Duodenal mucosa (tissue), 2 donors: ENCODE data around the gene CCSER1.
"Not testable (repeated sequence)": the region's sequence is repeated elsewhere in the genome, so short reads cannot be mapped to it uniquely, and the experiment has no call there.

Experiments
- H3K27ac ChIP-seq: one replicate; pipeline ENCODE4 v1.7.0; 2013; ENCODE audit warnings: low read depth, low read length
- H3K27me3 ChIP-seq, 2 donors: one replicate each; pipeline ENCODE4 v1.7.0; 2013; ENCODE audit warnings: low read length in 2 of 2, control low read depth in 1 of 2; ENCODE audit not compliant: insufficient read depth in 2 of 2, control insufficient read depth in 1 of 2
- H3K36me3 ChIP-seq, 2 donors: one replicate each; pipeline ENCODE4 v1.7.0; 2013; ENCODE audit warnings: low read length in 2 of 2, control low read depth in 1 of 2; ENCODE audit not compliant: insufficient read depth in 2 of 2, control insufficient read depth in 1 of 2
- H3K4me1 ChIP-seq, 2 donors: one replicate each; pipeline ENCODE4 v1.7.0; 2013; ENCODE audit warnings: low read length in 2 of 2, control low read depth in 1 of 2; ENCODE audit not compliant: insufficient read depth in 2 of 2, control insufficient read depth in 1 of 2
- H3K4me3 ChIP-seq, 2 donors: one replicate each; pipeline ENCODE4 v1.7.0; 2013; ENCODE audit warnings: low read length in 2 of 2, low read depth in 1 of 2
- H3K9ac ChIP-seq, 2 donors: one replicate each; pipeline ENCODE4 v1.7.0; 2013; ENCODE audit warnings: low read length in 2 of 2, low read depth in 1 of 2
- H3K9me3 ChIP-seq, 2 donors: one replicate each; pipeline ENCODE4 v1.7.0; 2013; ENCODE audit warnings: low read length in 2 of 2, control low read depth in 1 of 2; ENCODE audit not compliant: control insufficient read depth in 1 of 2

The CCSER1 gene

GRCh38 chr4:90799895-90800294 lies 672.7 kb downstream of the CCSER1 start:
- Histone ChIP-seq H3K9me3 (peaks cover 0 to 9% of the 10 kb centered on the region in 2 donors), H3K4me3 (no peak overlapping the region), H3K27ac (no peak overlapping the region), H3K9ac (no peak overlapping the region), H3K4me1 (no peaks in the 10 kb centered on the region), H3K36me3 (no peaks in the 10 kb centered on the region), H3K27me3 (no peaks in the 10 kb centered on the region)

DNA sequence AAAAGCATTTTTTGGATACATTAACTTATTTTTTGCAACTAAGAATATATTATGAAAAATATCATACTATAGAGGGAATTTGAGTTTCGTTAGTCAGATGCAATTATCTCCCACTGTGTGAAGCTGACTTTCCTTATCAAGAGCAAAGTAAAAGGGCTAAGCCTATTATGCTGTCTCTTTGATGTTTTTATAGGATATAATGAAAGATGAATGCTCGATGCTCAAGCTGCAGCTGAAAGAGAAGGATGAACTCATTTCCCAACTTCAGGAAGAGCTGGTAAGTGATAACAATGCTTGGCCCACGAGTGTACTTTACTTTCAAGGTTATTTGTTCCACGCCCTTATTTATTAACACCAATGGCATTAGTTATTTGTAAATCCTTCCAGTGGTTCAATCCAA lies 688.4 kb downstream of the CCSER1 start:
- Histone ChIP-seq H3K4me3 (no peak overlapping the region), H3K9me3 (peaks cover 4 to 9% of the 10 kb centered on the region in 2 donors)

GRCh38 chr4:90816754-90817153 lies 689.6 kb downstream of the CCSER1 start:
- H3K4me3 ChIP-seq: no peak overlapping the region
- H3K27me3 ChIP-seq: no peaks in the 10 kb centered on the region
- no peaks in the 10 kb centered on the region for H3K4me1 ChIP-seq
- H3K9me3 ChIP-seq: peaks cover 4 to 9% of the 10 kb centered on the region in 2 donors
- no peak overlapping the region for H3K27ac ChIP-seq
- no peaks in the 10 kb centered on the region for H3K36me3 ChIP-seq
- H3K9ac ChIP-seq: no peak overlapping the region

More for the DNA sequence above, 688.4 kb downstream of the CCSER1 start:
- no peak overlapping the region for H3K27ac ChIP-seq
- H3K36me3 ChIP-seq: no peaks in the 10 kb centered on the region
- H3K4me1 ChIP-seq: no peaks in the 10 kb centered on the region
- no peak overlapping the region for H3K9ac ChIP-seq
- H3K27me3 ChIP-seq: no peaks in the 10 kb centered on the region

DNA sequence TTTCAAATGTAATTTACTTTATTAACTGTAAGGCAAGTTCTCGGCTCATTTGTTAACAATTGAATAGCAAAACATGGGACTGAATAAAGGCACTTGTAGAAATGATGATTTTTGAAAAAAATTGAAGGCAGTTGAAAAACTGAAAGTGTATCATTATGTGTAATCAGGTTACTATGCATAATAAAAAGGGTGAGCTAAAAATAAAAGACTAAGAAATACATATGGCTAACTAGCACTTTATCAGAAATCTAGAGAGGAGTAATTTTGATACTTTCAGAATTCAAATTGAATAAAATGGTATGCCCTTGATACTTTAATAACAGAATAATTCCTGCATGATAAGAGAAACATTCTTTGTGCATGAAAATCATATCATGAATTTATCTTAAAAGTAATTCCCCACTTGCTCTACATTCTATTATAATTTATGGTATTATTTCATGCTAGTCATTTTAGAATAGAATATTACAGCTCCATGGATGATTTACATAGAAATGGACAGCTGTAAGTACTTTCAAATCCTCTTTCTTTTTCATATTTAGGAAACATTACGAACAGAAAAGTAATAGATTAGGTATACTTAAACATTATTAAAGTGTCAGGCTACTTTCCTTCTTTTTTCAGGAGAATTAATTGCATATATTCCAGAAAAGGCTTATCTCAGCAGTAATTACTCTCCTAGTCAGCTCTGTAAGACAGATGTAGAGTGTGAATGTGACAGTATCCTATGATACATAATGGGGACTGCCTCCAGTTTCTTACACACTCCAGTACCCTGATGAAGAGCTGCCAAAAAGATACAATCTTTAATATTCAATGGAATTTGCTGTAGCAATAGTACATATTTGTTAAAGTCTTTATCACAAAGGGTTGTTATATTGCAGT lies 697.3 kb downstream of the CCSER1 start:
- no peak overlapping the region for H3K4me3 ChIP-seq
- no peaks in the 10 kb centered on the region for H3K36me3 ChIP-seq
- H3K9me3 ChIP-seq: peaks cover 0 to 2% of the 10 kb centered on the region in 2 donors
- H3K27ac ChIP-seq: no peak overlapping the region
- no peaks in the 10 kb centered on the region for H3K27me3 ChIP-seq
- H3K4me1 ChIP-seq: no peaks in the 10 kb centered on the region
- H3K9ac ChIP-seq: no peak overlapping the region

DNA sequence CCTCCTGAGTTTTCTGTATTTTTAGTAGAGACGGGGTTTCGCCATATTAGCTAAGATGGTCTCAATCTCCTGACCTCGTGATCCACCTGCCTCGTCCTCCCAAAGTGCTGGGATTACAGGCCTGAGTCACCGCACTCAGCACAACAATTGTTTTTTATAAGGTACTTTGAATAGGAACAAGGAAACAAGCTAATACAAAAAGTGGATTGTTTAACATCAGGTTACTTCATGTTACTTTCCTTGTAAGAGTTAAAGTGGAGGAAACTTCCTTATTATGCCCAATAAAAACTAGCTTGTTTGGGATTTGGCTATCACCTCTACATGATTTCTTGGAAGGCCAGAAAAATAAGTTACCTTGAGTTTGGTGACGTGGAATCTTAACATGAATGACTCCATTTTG lies 698.7 kb downstream of the CCSER1 start:
- no peaks in the 10 kb centered on the region for H3K27me3 ChIP-seq
- no peak overlapping the region for H3K27ac ChIP-seq
- H3K4me1 ChIP-seq: no peaks in the 10 kb centered on the region
- H3K4me3 ChIP-seq: no peak overlapping the region
- H3K36me3 ChIP-seq: no peaks in the 10 kb centered on the region
- no peak overlapping the region for H3K9ac ChIP-seq
- H3K9me3 ChIP-seq: no peaks in the 10 kb centered on the region

DNA sequence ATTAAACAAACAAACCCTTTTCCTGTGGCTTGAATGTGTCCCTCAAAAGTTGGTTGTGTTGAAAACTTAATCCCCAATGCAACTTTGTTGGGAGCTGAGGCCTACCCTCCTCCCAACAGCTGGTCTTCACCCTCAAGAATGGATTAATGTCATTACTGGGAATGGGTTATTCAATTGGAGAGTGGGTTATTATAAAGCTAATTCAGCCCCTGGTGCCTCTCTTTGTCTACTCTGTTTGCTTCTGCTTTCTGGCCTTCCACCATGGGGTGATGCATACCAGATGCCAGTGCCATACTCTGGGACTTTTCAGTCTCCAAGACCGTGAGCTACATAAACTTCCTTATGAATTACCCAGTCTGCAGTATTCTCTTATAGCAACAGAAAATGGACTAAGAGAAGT lies 706.5 kb downstream of the CCSER1 start:
- no peak overlapping the region for H3K9ac ChIP-seq

GRCh38 chr4:90837241-90837640 lies 710.0 kb downstream of the CCSER1 start:
- no peaks in the 10 kb centered on the region for H3K9me3 ChIP-seq
- no peaks in the 10 kb centered on the region for H3K4me1 ChIP-seq
- H3K27me3 ChIP-seq: no peaks in the 10 kb centered on the region
- H3K36me3 ChIP-seq: no peaks in the 10 kb centered on the region
- H3K27ac ChIP-seq: no peak overlapping the region
- no peak overlapping the region for H3K9ac ChIP-seq
- no peak overlapping the region for H3K4me3 ChIP-seq

More for the DNA sequence above, 706.5 kb downstream of the CCSER1 start:
- H3K36me3 ChIP-seq: no peaks in the 10 kb centered on the region
- H3K27me3 ChIP-seq: no peaks in the 10 kb centered on the region
- H3K27ac ChIP-seq: no peak overlapping the region
- no peaks in the 10 kb centered on the region for H3K9me3 ChIP-seq
- H3K4me1 ChIP-seq: no peaks in the 10 kb centered on the region
- no peak overlapping the region for H3K4me3 ChIP-seq

DNA sequence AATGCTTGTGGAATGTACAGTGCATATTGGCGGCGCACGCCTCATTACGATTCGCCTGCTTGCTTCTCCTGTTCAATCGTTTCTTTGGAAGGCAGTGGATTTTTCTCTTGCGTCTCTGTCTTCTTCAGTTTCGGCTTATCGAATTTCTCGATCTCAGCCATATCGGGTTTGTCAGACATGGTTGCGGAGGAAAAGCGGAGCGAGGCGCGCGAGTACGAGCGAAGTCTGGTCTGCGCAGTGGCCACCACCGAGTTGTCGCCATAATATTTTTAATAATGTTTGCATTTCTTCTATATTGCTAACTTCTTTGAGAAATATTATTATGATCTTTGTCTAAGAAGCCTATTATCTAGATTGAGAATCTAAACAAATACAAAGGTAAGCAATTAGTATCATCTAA lies 711.7 kb downstream of the CCSER1 start:
- not testable (repeated sequence) for H3K4me1 ChIP-seq, H3K4me3 ChIP-seq, H3K36me3 ChIP-seq, H3K9me3 ChIP-seq, H3K9ac ChIP-seq, H3K27me3 ChIP-seq, H3K27ac ChIP-seq

- H3K9me3 ChIP-seq: no peaks in the 10 kb centered on the region
- no peaks in the 10 kb centered on the region for H3K27me3 ChIP-seq
- H3K4me1 ChIP-seq: no peaks in the 10 kb centered on the region
- H3K9ac ChIP-seq: no peak overlapping the region
- H3K27ac ChIP-seq: no peak overlapping the region
- H3K4me3 ChIP-seq: no peak overlapping the region
- H3K36me3 ChIP-seq: no peaks in the 10 kb centered on the region
Observed at GRCh38 chr4:90840291-90840690, 713.1 kb downstream of the CCSER1 start.

DNA sequence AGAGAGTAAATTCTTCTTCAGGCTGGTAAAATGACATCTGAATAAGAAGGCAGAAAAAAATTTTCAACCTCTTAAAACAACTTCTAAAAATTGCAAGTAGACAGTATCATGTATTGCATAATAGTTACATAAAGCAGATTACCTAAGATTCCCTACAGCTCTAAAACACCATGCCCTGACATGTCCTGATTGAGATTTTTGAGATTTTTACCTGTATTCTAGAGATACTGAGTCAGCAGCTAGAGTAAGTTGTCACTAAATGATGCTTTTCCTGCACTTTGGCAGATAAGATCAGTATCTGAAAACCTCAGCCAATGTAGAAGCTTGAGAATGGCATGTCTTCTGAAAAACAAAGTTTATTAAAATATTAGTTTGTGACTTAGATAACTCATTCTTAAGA lies 713.6 kb downstream of the CCSER1 start:
- no peaks in the 10 kb centered on the region for H3K4me1 ChIP-seq
- no peak overlapping the region for H3K9ac ChIP-seq
- H3K27me3 ChIP-seq: no peaks in the 10 kb centered on the region
- H3K36me3 ChIP-seq: no peaks in the 10 kb centered on the region
- H3K9me3 ChIP-seq: no peaks in the 10 kb centered on the region
- no peak overlapping the region for H3K27ac ChIP-seq
- no peak overlapping the region for H3K4me3 ChIP-seq
